B cell (primary cell): Measurements from ENCODE around the gene UGDH. TPM values are rescaled to one million over a fixed set of nuclear protein-coding genes. Genes with fewer than 3 reads are reported as not detected.

ENCODE experiments used
- ATAC-seq: fragments of 200-7000 bp; cut with Tn5 transposase; one replicate; pipeline ENCODE4 v1.10.0; 2021; ENCODE audit warnings: low read depth, mild to moderate bottlenecking, moderate number of reproducible peaks, moderate library complexity
- CTCF ChIA-PET: fragments of 350-600 bp; sonication (Branson Sonifier 250); formaldehyde crosslinking; loops from one replicate; lab custom pipeline; 2021; ENCODE audit warnings: antibody characterized with exemption, inconsistent platforms; lab: Charles Lee
- POLR2A ChIA-PET: fragments of 350-600 bp; sonication (Branson Sonifier 250); formaldehyde crosslinking; loops from one replicate; lab custom pipeline; 2021; ENCODE audit warnings: antibody characterized with exemption; lab: Charles Lee
- DNase-seq: peaks from one replicate; pipeline ENCODE4 v3.0.0; 2013
- H2AFZ ChIP-seq: 2 replicates; pipeline ENCODE4 v1.6.1; 2012; ENCODE audit warnings: mild to moderate bottlenecking, low read depth, low read length; ENCODE audit not compliant: insufficient read depth, poor library complexity, severe bottlenecking
- H3K27ac ChIP-seq, 2 donors: 1 replicate in 1 of 2; 2 replicates in 1 of 2; pipeline ENCODE4 v1.5.1; 2012 to 2013; ENCODE audit warnings: low read length in 2 of 2, mild to moderate bottlenecking in 2 of 2, moderate library complexity in 1 of 2
- H3K27me3 ChIP-seq, 4 experiments: fragments of 200-600 bp in 1 of 4; sonication (generic) in 1 of 4; replicated peaks in 1 of 4; 1 replicate in 2 of 4; 2 replicates in 2 of 4; pipeline versions ENCODE4 v1.6.1 to v1.7.0; 2013 to 2016; ENCODE audit warnings: low read length in 3 of 4, mild to moderate bottlenecking in 2 of 4, mixed read lengths in 1 of 4, moderate library complexity in 1 of 4; ENCODE audit not compliant: insufficient read depth in 4 of 4, control insufficient read depth in 3 of 4; ENCODE audit errors: control extremely low read depth in 1 of 4
- H3K36me3 ChIP-seq, 2 experiments: replicated peaks in 1 of 2; 1 replicate in 1 of 2; 2 replicates in 1 of 2; pipeline versions ENCODE4 v1.6.1 to v1.7.1; 2013; ENCODE audit warnings: low read length in 1 of 2; ENCODE audit not compliant: insufficient read depth in 2 of 2, control insufficient read depth in 1 of 2; ENCODE audit errors: control extremely low read depth in 1 of 2, extremely low read depth in 1 of 2
- H3K4me1 ChIP-seq, 2 donors: fragments of 200-600 bp in 1 of 2; sonication (generic) in 1 of 2; 1 replicate in 1 of 2; 2 replicates in 1 of 2; pipeline versions ENCODE4 v1.5.1 to v1.6.1; 2013 to 2017; ENCODE audit warnings: low read length in 2 of 2; ENCODE audit not compliant: control insufficient read depth in 2 of 2, insufficient read depth in 2 of 2
- H3K4me2 ChIP-seq: replicated peaks from 2 replicates; pipeline ENCODE3; 2012; ENCODE audit warnings: mild to moderate bottlenecking, low read depth, low read length; ENCODE audit not compliant: poor library complexity, severe bottlenecking
- H3K4me3 ChIP-seq, 5 experiments: fragments of 200-600 bp in 1 of 5; sonication (generic) in 1 of 5; 1 replicate in 3 of 5; 2 replicates in 2 of 5; pipeline versions ENCODE4 v1.5.1 to v1.7.0; 2011 to 2016; ENCODE audit warnings: low read length in 4 of 5, mild to moderate bottlenecking in 4 of 5, low read depth in 2 of 5, control low read depth in 1 of 5, moderate library complexity in 1 of 5; ENCODE audit not compliant: insufficient read depth in 1 of 5; ENCODE audit errors: control extremely low read depth in 1 of 5, extremely low read depth in 1 of 5
- H3K79me2 ChIP-seq: fragments of 200-600 bp; sonication (generic); one replicate; pipeline ENCODE4 v1.6.0; 2016; ENCODE audit warnings: low read length; ENCODE audit not compliant: control insufficient read depth, insufficient read depth
- H3K9ac ChIP-seq: fragments of 200-600 bp; sonication (generic); 2 replicates; pipeline ENCODE4 v1.6.1; 2017; ENCODE audit warnings: mild to moderate bottlenecking, low read length, moderate library complexity
- H3K9me3 ChIP-seq, 3 donors: one replicate each; pipeline versions ENCODE4 v1.6.1 to v1.7.1; 2013; ENCODE audit warnings: low read length in 2 of 3; ENCODE audit not compliant: control insufficient read depth in 2 of 3, insufficient read depth in 1 of 3; ENCODE audit errors: control extremely low read depth in 1 of 3
- H4K20me1 ChIP-seq: 2 replicates; pipeline ENCODE4 v1.6.0; 2012; ENCODE audit warnings: mild to moderate bottlenecking, low read length; ENCODE audit not compliant: insufficient read depth, control insufficient read depth, poor library complexity, severe bottlenecking
- H3K27ac Mint-ChIP-seq: one replicate; pipeline ENCODE4 v1.8.0; 2021; ENCODE audit warnings: mixed read lengths
- H3K27me3 Mint-ChIP-seq: one replicate; pipeline ENCODE4 v1.8.0; 2021; ENCODE audit warnings: mixed read lengths
- H3K4me1 Mint-ChIP-seq: one replicate; pipeline ENCODE4 v1.8.0; 2021; ENCODE audit warnings: mixed read lengths
- H3K4me3 Mint-ChIP-seq: one replicate; pipeline ENCODE4 v1.8.0; 2021; ENCODE audit warnings: mixed read lengths
- H3K9me3 Mint-ChIP-seq: one replicate; pipeline ENCODE4 v1.8.0; 2022; ENCODE audit warnings: mixed read lengths; ENCODE audit not compliant: insufficient read depth
- EZH2 ChIP-seq: IDR thresholded peaks from 2 replicates; pipeline ENCODE4 v1.6.1; 2012; ENCODE audit warnings: borderline replicate concordance, low read depth, mild to moderate bottlenecking, moderate library complexity, low read length; ENCODE audit not compliant: insufficient read depth, poor library complexity, severe bottlenecking
- WGBS: methylation state at CpG from one replicate; pipeline ENCODE4 v1.1.5; 2013; ENCODE audit warnings: missing lambda C conversion rate; ENCODE audit not compliant: insufficient coverage; 5-methylcytosine and 5-hydroxymethylcytosine counted together
- intact Hi-C: fragments of 100-400 bp; cut with micrococcal nuclease; formaldehyde crosslinking; loops from one replicate; pipeline ENCODE4 v1.10.0; 2022
- polyA plus RNA-seq: library from polyadenylated mRNA; depleted of rRNA; stranded (reverse); fragments of >200 nt; gene quantifications from 2 replicates; pipeline ENCODE4 v1.2.3, GENCODE V29; 2012
- total RNA-seq, 2 donors: library from RNA; stranded (reverse); fragments of 120-200 nt in 1 of 2; gene quantifications; 1 replicate in 1 of 2; 2 replicates in 1 of 2; pipeline versions ENCODE4 v1.2.3 to v1.2.4, GENCODE V29; 2013 to 2022
- TF ChIP-seq, protein P1 (sequence below): fragments of 200-600 bp; IDR thresholded peaks from one replicate; pipeline ENCODE4 v1.8.0; 2022; ENCODE audit warnings: antibody characterized with exemption, mild to moderate bottlenecking

The UGDH gene
- total and polyA plus RNA-seq, 2 donors (not counting 1 experiment from before 2014, with no cell fraction given) = 3.5 to 25.4 TPM

GRCh38 chr4:39510348-39510929, 16.8 kb downstream of the UGDH start:
- CTCF ChIA-PET = interaction anchor here (0.7 to 0.8 kb wide), 3 partner anchors 22 to 246 kb away, joined by 3 to 4 read pairs (median 3); no protein-coding TSS in a partner anchor
- no peaks in the 10 kb centered on the region for H3K27me3 Mint-ChIP-seq
- Histone ChIP-seq H3K79me2 (no peaks in the 10 kb centered on the region), H3K4me3 (no peak overlapping the region), H4K20me1 (no peaks in the 10 kb centered on the region), H3K27ac (no peak overlapping the region), H3K9me3 (no peaks in the 10 kb centered on the region), H3K27me3 (no peaks in the 10 kb centered on the region), H3K36me3 (peaks cover 10 to 37% of the 10 kb centered on the region in 2 experiments), H3K4me2 (no peak overlapping the region), H3K4me1 (no peaks in the 10 kb centered on the region), H3K9ac (no peak overlapping the region), H2AFZ (no peak overlapping the region)
- no peak for DNase-seq
- H3K4me3 Mint-ChIP-seq = no peak overlapping the region
- no peaks in the 10 kb centered on the region for H3K4me1 Mint-ChIP-seq
- WGBS = 100% methylated on average over 1 of the region's 5 CpGs
- no peak for ATAC-seq
- no peak overlapping the region for H3K27ac Mint-ChIP-seq
- intact Hi-C loops = no loop called here
- POLR2A ChIA-PET = no interaction called here
- TF ChIP-seq, protein P1, sequence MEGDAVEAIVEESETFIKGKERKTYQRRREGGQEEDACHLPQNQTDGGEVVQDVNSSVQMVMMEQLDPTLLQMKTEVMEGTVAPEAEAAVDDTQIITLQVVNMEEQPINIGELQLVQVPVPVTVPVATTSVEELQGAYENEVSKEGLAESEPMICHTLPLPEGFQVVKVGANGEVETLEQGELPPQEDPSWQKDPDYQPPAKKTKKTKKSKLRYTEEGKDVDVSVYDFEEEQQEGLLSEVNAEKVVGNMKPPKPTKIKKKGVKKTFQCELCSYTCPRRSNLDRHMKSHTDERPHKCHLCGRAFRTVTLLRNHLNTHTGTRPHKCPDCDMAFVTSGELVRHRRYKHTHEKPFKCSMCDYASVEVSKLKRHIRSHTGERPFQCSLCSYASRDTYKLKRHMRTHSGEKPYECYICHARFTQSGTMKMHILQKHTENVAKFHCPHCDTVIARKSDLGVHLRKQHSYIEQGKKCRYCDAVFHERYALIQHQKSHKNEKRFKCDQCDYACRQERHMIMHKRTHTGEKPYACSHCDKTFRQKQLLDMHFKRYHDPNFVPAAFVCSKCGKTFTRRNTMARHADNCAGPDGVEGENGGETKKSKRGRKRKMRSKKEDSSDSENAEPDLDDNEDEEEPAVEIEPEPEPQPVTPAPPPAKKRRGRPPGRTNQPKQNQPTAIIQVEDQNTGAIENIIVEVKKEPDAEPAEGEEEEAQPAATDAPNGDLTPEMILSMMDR = no peak
- TF ChIP-seq EZH2 = no peak
- no peaks in the 10 kb centered on the region for H3K9me3 Mint-ChIP-seq

DNA sequence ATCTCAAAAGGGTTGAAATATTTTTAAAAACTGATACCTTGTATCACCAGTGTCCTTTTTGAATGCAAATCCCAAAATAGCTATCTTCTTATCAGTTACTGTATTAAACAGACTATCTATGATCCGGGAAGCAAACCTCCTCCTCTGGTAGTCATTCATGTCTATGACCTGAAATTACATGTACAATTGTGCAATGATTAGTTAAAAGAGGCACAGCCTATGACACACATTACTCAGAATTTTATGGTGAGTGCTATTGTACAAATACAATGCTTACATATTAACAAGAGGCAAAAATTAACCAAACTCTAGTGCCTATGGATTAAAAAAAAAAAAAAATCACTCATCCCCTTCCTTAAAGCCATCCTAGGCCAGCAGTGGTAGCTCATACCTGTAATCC, 21.7 kb downstream of the UGDH start:
- no peaks in the 10 kb centered on the region for H3K79me2 ChIP-seq
- H2AFZ ChIP-seq = no peak overlapping the region
- intact Hi-C loops = no loop called here
- no peak overlapping the region for H3K4me2 ChIP-seq
- no peaks in the 10 kb centered on the region for H3K27me3 ChIP-seq
- no peaks in the 10 kb centered on the region for H4K20me1 ChIP-seq
- no peak overlapping the region for H3K4me3 Mint-ChIP-seq
- ATAC-seq = no peak
- no peaks in the 10 kb centered on the region for H3K9me3 Mint-ChIP-seq
- DNase-seq = no peak
- H3K27ac Mint-ChIP-seq = no peak overlapping the region
- H3K4me1 ChIP-seq = no peaks in the 10 kb centered on the region
- no peak overlapping the region for H3K27ac ChIP-seq
- TF ChIP-seq, protein P1 = no peak
- TF ChIP-seq EZH2 = no peak
- ChIA-PET POLR2A (no interaction called here), CTCF (interaction anchor here (0.6 kb wide), 1 partner anchor 189 kb away, joined by 3 read pairs; no protein-coding TSS in a partner anchor)
- H3K9me3 ChIP-seq = no peaks in the 10 kb centered on the region
- WGBS = no CpG with 5 or more reads among the region's 1 CpG
- no peaks in the 10 kb centered on the region for H3K4me1 Mint-ChIP-seq
- no peak overlapping the region for H3K4me3 ChIP-seq
- no peak overlapping the region for H3K9ac ChIP-seq
- peaks cover 14 to 58% of the 10 kb centered on the region in 2 experiments for H3K36me3 ChIP-seq
- no peaks in the 10 kb centered on the region for H3K27me3 Mint-ChIP-seq
